Stimulated activated memory B cell treated with anti-CD40 and anti-IgM and Interleukin-4, amounts not matched to agents 10 μg/mL and 1 μg/mL and 100 μg/mL, for 72 hours (primary cell): ENCODE measurements around the gene KDM1B.
"Not testable (repeated sequence)": the region's sequence is repeated elsewhere in the genome, so short reads cannot be mapped to it uniquely, and the experiment has no call there.

Source experiments
- ATAC-seq: fragments of 150-1000 bp; cut with Tn5 transposase; 2 replicates; pipeline ENCODE4 v1.10.0; 2021
- H3K27ac Mint-ChIP-seq: one replicate; pipeline ENCODE4 v1.8.0; 2022; ENCODE audit warnings: mild to moderate bottlenecking, mixed read lengths
- H3K27me3 Mint-ChIP-seq: one replicate; pipeline ENCODE4 v1.8.0; 2022; ENCODE audit warnings: mixed read lengths
- H3K36me3 Mint-ChIP-seq: one replicate; pipeline ENCODE4 v1.8.0; 2022; ENCODE audit warnings: mixed read lengths
- H3K4me1 Mint-ChIP-seq: one replicate; pipeline ENCODE4 v1.8.0; 2022; ENCODE audit warnings: mixed read lengths
- H3K4me3 Mint-ChIP-seq: one replicate; pipeline ENCODE4 v1.8.0; 2022; ENCODE audit warnings: mild to moderate bottlenecking, moderate library complexity, mixed read lengths
- H3K9me3 Mint-ChIP-seq: one replicate; pipeline ENCODE4 v1.8.0; 2022; ENCODE audit warnings: mixed read lengths

The KDM1B gene

DNA sequence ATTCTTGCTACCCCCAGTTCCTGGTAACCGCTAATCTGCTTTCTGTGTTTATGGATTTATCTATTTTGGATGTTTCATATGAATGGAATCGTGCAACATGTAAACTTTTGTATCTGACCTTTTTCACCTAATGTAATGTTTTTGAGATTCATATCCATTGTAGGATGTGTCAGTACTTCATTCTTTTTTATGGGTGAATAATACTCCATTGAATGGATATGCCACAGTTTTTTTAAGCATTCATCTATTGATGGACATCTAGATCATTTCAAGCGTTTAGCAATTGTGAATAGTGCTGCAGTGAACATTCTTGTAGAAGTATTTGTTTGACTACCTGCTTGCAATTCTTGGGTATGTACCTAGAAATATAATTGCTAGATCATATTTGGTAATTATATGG lies 13.0 kb downstream of the KDM1B start:
- Mint-ChIP-seq H3K27me3 (no peaks in the 10 kb centered on the region), H3K9me3 (peaks cover 3% of the 10 kb centered on the region), H3K4me1 (no peaks in the 10 kb centered on the region), H3K4me3 (no peak overlapping the region), H3K27ac (no peak overlapping the region), H3K36me3 (peaks cover 51% of the 10 kb centered on the region)
- ATAC-seq = no peak

- Mint-ChIP-seq H3K4me1 (peaks cover 11% of the 10 kb centered on the region), H3K27ac (no peak overlapping the region), H3K36me3 (peaks cover 72% of the 10 kb centered on the region), H3K9me3 (peaks cover 3% of the 10 kb centered on the region), H3K27me3 (no peaks in the 10 kb centered on the region), H3K4me3 (no peak overlapping the region)
- no peak for ATAC-seq
Observed at GRCh38 chr6:18171871-18172270, 16.6 kb downstream of the KDM1B start.

GRCh38 chr6:18176198-18176597 lies 21.0 kb downstream of the KDM1B start:
- not testable (repeated sequence) for ATAC-seq, H3K4me3 Mint-ChIP-seq, H3K27me3 Mint-ChIP-seq, H3K27ac Mint-ChIP-seq, H3K9me3 Mint-ChIP-seq
- Mint-ChIP-seq H3K4me1 (peaks cover 46% of the 10 kb centered on the region), H3K36me3 (peaks cover 60% of the 10 kb centered on the region)

DNA sequence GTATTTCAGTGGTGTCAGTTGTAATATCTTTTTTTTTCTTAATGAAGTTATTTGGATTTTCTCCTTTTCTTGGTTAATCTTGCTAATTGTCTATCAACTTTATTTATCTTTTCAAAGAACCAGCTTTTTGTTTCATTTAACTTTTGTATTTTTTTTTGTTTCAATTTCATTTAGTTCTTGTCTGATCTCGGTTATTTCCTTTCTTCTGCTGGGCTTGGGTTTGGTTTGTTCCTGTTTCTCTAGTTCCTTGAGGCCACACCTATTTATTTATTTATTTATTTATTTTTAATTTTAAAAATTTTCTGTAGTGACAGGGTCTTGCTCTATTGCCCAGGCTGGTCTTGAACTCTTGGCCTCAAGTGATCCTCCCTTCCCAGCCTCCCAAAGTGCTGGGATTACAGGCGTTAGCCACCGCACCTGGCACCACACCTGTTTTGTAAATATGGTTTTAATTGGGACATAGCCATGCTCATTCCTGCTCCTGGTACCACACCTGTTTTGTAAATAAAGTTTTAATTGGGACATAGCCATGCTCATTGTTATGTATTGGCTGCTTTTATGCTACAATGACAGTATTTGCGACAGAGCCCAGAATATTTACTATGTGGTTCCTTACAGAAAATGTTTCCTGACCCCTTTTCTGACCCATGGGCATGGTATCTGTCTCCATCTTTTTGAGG lies 22.2 kb downstream of the KDM1B start:
- no peak for ATAC-seq
- no peaks in the 10 kb centered on the region for H3K27me3 Mint-ChIP-seq
- H3K4me3 Mint-ChIP-seq = no peak overlapping the region
- H3K36me3 Mint-ChIP-seq = peaks cover 63% of the 10 kb centered on the region
- H3K4me1 Mint-ChIP-seq = peaks cover 46% of the 10 kb centered on the region
- H3K27ac Mint-ChIP-seq = no peak overlapping the region
- no peaks in the 10 kb centered on the region for H3K9me3 Mint-ChIP-seq

- peaks cover 77% of the 10 kb centered on the region for H3K36me3 Mint-ChIP-seq
- H3K27me3 Mint-ChIP-seq = no peaks in the 10 kb centered on the region
- no peak for ATAC-seq
- peaks cover 46% of the 10 kb centered on the region for H3K4me1 Mint-ChIP-seq
- H3K27ac Mint-ChIP-seq = no peak overlapping the region
- H3K4me3 Mint-ChIP-seq = no peak overlapping the region
- no peaks in the 10 kb centered on the region for H3K9me3 Mint-ChIP-seq
Observed at GRCh38 chr6:18178960-18179615, 23.9 kb downstream of the KDM1B start.

- Mint-ChIP-seq H3K4me1 (peaks cover 46% of the 10 kb centered on the region), H3K4me3 (no peak overlapping the region), H3K9me3 (no peaks in the 10 kb centered on the region), H3K36me3 (peaks cover 71% of the 10 kb centered on the region), H3K27ac (peak overlapping the region; percentile 7), H3K27me3 (no peaks in the 10 kb centered on the region)
- no peak for ATAC-seq
Observed at GRCh38 chr6:18179770-18180356, 24.6 kb downstream of the KDM1B start.

DNA sequence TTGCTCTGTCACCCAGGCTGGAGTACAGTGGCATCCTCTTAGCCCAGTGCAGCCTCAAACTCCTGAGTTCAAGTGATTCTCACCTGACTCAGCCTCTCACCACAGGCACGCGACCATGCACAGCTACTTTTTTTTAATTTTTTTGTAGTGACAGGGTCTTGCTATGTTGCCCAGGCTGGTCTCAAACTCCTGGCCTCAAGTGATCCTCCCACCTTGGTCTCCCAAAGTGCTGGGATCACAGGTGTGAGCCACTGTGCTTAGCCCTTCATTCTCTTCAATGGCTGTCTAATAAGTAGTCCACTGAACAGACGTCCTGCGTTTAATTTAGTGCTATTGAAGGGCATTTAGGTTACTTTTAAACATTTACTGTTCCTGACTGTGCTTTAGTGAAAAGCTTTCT lies 27.3 kb downstream of the KDM1B start:
- H3K27me3 Mint-ChIP-seq = no peaks in the 10 kb centered on the region
- no peak for ATAC-seq
- H3K9me3 Mint-ChIP-seq = no peaks in the 10 kb centered on the region
- peaks cover 37% of the 10 kb centered on the region for H3K4me1 Mint-ChIP-seq
- no peak overlapping the region for H3K27ac Mint-ChIP-seq
- H3K36me3 Mint-ChIP-seq = peaks cover 66% of the 10 kb centered on the region
- no peak overlapping the region for H3K4me3 Mint-ChIP-seq

- H3K36me3 Mint-ChIP-seq = peaks cover 67% of the 10 kb centered on the region
- no peak overlapping the region for H3K4me3 Mint-ChIP-seq
- no peak for ATAC-seq
- H3K9me3 Mint-ChIP-seq = no peaks in the 10 kb centered on the region
- H3K27ac Mint-ChIP-seq = no peak overlapping the region
- no peaks in the 10 kb centered on the region for H3K27me3 Mint-ChIP-seq
- H3K4me1 Mint-ChIP-seq = peaks cover 32% of the 10 kb centered on the region
Observed at GRCh38 chr6:18183766-18184165, 28.5 kb downstream of the KDM1B start.

DNA sequence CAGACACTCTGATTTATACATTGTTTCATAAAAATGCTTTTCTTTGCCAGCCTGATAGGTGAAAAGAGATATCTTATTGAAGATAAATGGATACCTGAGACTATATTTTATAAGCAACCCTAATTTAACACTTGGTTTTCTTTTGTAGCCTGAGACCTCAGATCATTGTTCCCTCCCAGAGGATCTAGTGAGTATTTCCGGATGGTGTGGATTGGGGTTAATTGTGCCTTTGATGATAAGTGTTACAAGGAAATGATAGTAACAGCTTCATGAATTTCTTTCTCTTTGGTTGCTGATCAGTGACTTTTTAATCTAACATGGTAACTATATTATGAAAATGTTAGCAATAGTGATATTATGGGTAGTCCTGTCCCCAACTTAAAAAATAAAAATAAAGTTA lies 30.4 kb downstream of the KDM1B start:
- Mint-ChIP-seq H3K27ac (no peak overlapping the region), H3K4me1 (peaks cover 13% of the 10 kb centered on the region), H3K36me3 (peaks cover 65% of the 10 kb centered on the region), H3K4me3 (no peak overlapping the region), H3K9me3 (no peaks in the 10 kb centered on the region), H3K27me3 (no peaks in the 10 kb centered on the region)
- ATAC-seq = no peak

DNA sequence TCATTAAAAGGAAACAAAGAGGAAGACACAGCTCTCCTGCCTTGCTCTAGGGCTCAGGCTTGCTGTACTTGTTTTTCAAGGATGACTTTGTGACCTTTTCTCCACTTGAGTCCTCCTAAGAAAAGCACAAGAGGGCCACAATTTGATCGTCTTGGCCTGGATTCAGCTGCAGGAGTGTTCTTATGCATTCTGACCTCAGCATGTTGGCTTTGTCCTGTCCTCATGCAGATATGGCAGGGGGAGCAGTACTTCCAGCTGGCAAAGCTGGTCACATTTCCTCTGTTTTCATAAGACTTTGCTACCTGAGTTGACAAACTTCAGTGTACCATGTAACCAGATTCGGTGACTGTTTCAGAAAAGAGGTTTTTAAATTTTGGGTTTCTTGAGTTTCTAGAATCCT lies 30.8 kb downstream of the KDM1B start:
- ATAC-seq = no peak
- Mint-ChIP-seq H3K4me1 (peaks cover 9% of the 10 kb centered on the region), H3K4me3 (no peak overlapping the region), H3K27ac (peak overlapping the region; percentile 58), H3K36me3 (peaks cover 63% of the 10 kb centered on the region), H3K9me3 (no peaks in the 10 kb centered on the region), H3K27me3 (no peaks in the 10 kb centered on the region)

GRCh38 chr6:18186540-18187250 lies 31.5 kb downstream of the KDM1B start:
- Mint-ChIP-seq H3K36me3 (peaks cover 65% of the 10 kb centered on the region), H3K4me1 (peaks cover 9% of the 10 kb centered on the region), H3K27ac (peak overlapping the region; percentile 58), H3K4me3 (no peak overlapping the region), H3K9me3 (no peaks in the 10 kb centered on the region), H3K27me3 (no peaks in the 10 kb centered on the region)
- ATAC-seq = peak; percentile 58

DNA sequence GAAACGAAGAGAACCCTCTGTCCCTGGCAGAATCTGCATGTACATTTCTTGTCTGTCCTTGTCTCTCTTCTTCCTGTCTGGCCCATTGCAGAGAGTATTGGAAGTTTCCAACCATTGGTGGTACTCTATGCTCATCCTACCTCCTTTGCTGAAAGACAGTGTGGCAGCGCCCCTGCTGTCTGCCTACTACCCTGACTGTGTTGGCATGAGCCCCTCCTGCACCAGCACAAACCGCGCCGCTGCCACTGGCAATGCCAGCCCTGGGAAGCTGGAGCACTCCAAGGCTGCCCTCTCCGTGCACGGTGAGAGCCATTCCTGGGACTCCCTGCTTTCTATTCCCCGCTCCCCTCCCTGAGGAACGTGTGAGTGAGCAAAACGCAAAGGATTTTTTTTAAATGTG lies 32.5 kb downstream of the KDM1B start:
- Mint-ChIP-seq H3K4me1 (peaks cover 9% of the 10 kb centered on the region), H3K27me3 (no peaks in the 10 kb centered on the region), H3K27ac (peak overlapping the region; percentile 58), H3K36me3 (peaks cover 57% of the 10 kb centered on the region), H3K4me3 (no peak overlapping the region), H3K9me3 (no peaks in the 10 kb centered on the region)
- ATAC-seq = no peak

GRCh38 chr6:18189196-18189595 lies 34.0 kb downstream of the KDM1B start:
- no peak for ATAC-seq
- Mint-ChIP-seq H3K27ac (no peak overlapping the region), H3K27me3 (no peaks in the 10 kb centered on the region), H3K9me3 (no peaks in the 10 kb centered on the region), H3K36me3 (peaks cover 42% of the 10 kb centered on the region), H3K4me3 (no peak overlapping the region), H3K4me1 (peaks cover 9% of the 10 kb centered on the region)

GRCh38 chr6:18192026-18192425 lies 36.8 kb downstream of the KDM1B start:
- Mint-ChIP-seq H3K4me1 (no peaks in the 10 kb centered on the region), H3K27ac (no peak overlapping the region), H3K4me3 (no peak overlapping the region), H3K36me3 (peaks cover 50% of the 10 kb centered on the region), H3K27me3 (no peaks in the 10 kb centered on the region), H3K9me3 (no peaks in the 10 kb centered on the region)
- no peak for ATAC-seq

GRCh38 chr6:18203786-18204185 lies 48.6 kb downstream of the KDM1B start:
- H3K4me3 Mint-ChIP-seq = no peak overlapping the region
- H3K27ac Mint-ChIP-seq = no peak overlapping the region
- no peaks in the 10 kb centered on the region for H3K4me1 Mint-ChIP-seq
- H3K36me3 Mint-ChIP-seq = peaks cover 57% of the 10 kb centered on the region
- ATAC-seq = no peak
- H3K27me3 Mint-ChIP-seq = no peaks in the 10 kb centered on the region
- H3K9me3 Mint-ChIP-seq = no peaks in the 10 kb centered on the region
